WTC11 (cell line): ENCODE data around the gene AGAP1. TPM values are rescaled to one million over a fixed set of nuclear protein-coding genes. Genes with fewer than 3 reads are reported as not detected.
A peak's percentile ranks its signal among the peaks of the same experiment; 100 is the strongest.

ENCODE experiments used
- ATAC-seq: fragments of 200-7000 bp; cut with Tn5 transposase; 2 replicates; pipeline ENCODE4 v1.10.0; 2021; ENCODE audit warnings: mild to moderate bottlenecking, moderate library complexity
- CTCF ChIA-PET: fragments of 300-600 bp; sonication (Branson Sonifier 250); formaldehyde crosslinking; loops from one replicate; lab custom pipeline; 2021; ENCODE audit warnings: antibody characterized with exemption; lab: Charles Lee
- POLR2A ChIA-PET: fragments of 350-600 bp; sonication (Branson Sonifier 250); formaldehyde crosslinking; loops from one replicate; lab custom pipeline; 2021; ENCODE audit warnings: antibody characterized with exemption; lab: Charles Lee
- DNase-seq: peaks from one replicate; pipeline ENCODE4 v3.0.0; 2021; ENCODE audit warnings: low spot score
- H3K27ac Mint-ChIP-seq: 2 replicates; pipeline ENCODE4 v1.8.0; 2021; ENCODE audit warnings: mixed read lengths
- H3K27me3 Mint-ChIP-seq: 2 replicates; pipeline ENCODE4 v1.8.0; 2021; ENCODE audit warnings: low read depth, mild to moderate bottlenecking, moderate library complexity, mixed read lengths
- H3K36me3 Mint-ChIP-seq: 2 replicates; pipeline ENCODE4 v1.8.0; 2021; ENCODE audit warnings: mixed read lengths
- H3K4me1 Mint-ChIP-seq: 2 replicates; pipeline ENCODE4 v1.8.0; 2022; ENCODE audit warnings: mixed read lengths
- H3K4me3 Mint-ChIP-seq: 2 replicates; pipeline ENCODE4 v1.8.0; 2021; ENCODE audit warnings: mild to moderate bottlenecking, moderate library complexity, mixed read lengths
- H3K9me3 Mint-ChIP-seq: 2 replicates; pipeline ENCODE4 v1.8.0; 2021; ENCODE audit warnings: mixed read lengths
- CBFB ChIP-seq: sonication (generic); formaldehyde crosslinking; IDR thresholded peaks from 2 replicates; pipeline ENCODE4 v1.8.1; 2022; ENCODE audit warnings: mild to moderate bottlenecking, low read depth, missing genetic modification reagents
- FOXK1 ChIP-seq: sonication (generic); formaldehyde crosslinking; IDR thresholded peaks from 2 replicates; pipeline ENCODE4 v1.8.0; 2022; ENCODE audit warnings: mild to moderate bottlenecking, moderate library complexity, missing genetic modification reagents
- GRHL2 ChIP-seq: fragments of 250-450 bp; sonication (Bioruptor Pico); IDR thresholded peaks from 2 replicates; pipeline ENCODE4 v1.8.0; 2022; ENCODE audit warnings: mild to moderate bottlenecking, moderate library complexity; ENCODE audit not compliant: insufficient replicate concordance, severe bottlenecking
- IRF2 ChIP-seq: sonication (generic); formaldehyde crosslinking; IDR thresholded peaks from 2 replicates; pipeline ENCODE4 v1.8.0; 2022; ENCODE audit warnings: low read depth, missing genetic modification reagents, borderline replicate concordance
- KAT7 ChIP-seq: sonication (generic); formaldehyde crosslinking; IDR thresholded peaks from 2 replicates; pipeline ENCODE4 v1.8.1; 2023; ENCODE audit warnings: missing genetic modification reagents, mild to moderate bottlenecking, borderline replicate concordance
- NFYB ChIP-seq: sonication (generic); formaldehyde crosslinking; conservative IDR thresholded peaks from 2 replicates; pipeline ENCODE4 v1.8.0; 2022; ENCODE audit warnings: low read depth, missing genetic modification reagents
- PRRX2 ChIP-seq: fragments of 250-450 bp; sonication (Bioruptor Pico); IDR thresholded peaks from 2 replicates; pipeline ENCODE4 v1.8.0; 2021; ENCODE audit warnings: mild to moderate bottlenecking
- TP53 ChIP-seq: sonication (generic); formaldehyde crosslinking; IDR thresholded peaks from 2 replicates; pipeline ENCODE4 v1.8.1; 2023; ENCODE audit warnings: mild to moderate bottlenecking, missing genetic modification reagents
- ZNF423 ChIP-seq: fragments of 250-450 bp; sonication (Bioruptor Pico); IDR thresholded peaks from 2 replicates; pipeline ENCODE4 v2.1.2; 2022; ENCODE audit warnings: mild to moderate bottlenecking, moderate library complexity
- total RNA-seq: library from RNA; stranded (reverse); gene quantifications from 3 replicates; pipeline ENCODE4 v1.2.3, GENCODE V29; 2021
- TF ChIP-seq, protein P1 (sequence below): sonication (generic); formaldehyde crosslinking; IDR thresholded peaks from 2 replicates; pipeline ENCODE4 v1.8.0; 2023; ENCODE audit warnings: missing genetic modification reagents
- TF ChIP-seq, protein P2 (sequence below): fragments of 250-450 bp; sonication (Bioruptor Pico); IDR thresholded peaks from 2 replicates; pipeline ENCODE4 v1.9.0; 2021; ENCODE audit warnings: mild to moderate bottlenecking
- TF ChIP-seq, protein P3 (sequence below): sonication (generic); formaldehyde crosslinking; conservative IDR thresholded peaks from 2 replicates; pipeline ENCODE4 v1.8.1; 2022; ENCODE audit warnings: mild to moderate bottlenecking, missing genetic modification reagents
- TF ChIP-seq, protein P4 (sequence below): sonication (generic); formaldehyde crosslinking; IDR thresholded peaks from 2 replicates; pipeline ENCODE4 v1.8.1; 2022; ENCODE audit warnings: mild to moderate bottlenecking, missing genetic modification reagents, moderate library complexity, borderline replicate concordance
- TF ChIP-seq, protein P5 (sequence below): sonication (generic); formaldehyde crosslinking; IDR thresholded peaks from 2 replicates; pipeline ENCODE4 v1.8.1; 2022; ENCODE audit warnings: low read depth, missing genetic modification reagents, borderline replicate concordance
- TF ChIP-seq, protein P6 (sequence below): fragments of 200-600 bp; IDR thresholded peaks from 2 replicates; pipeline ENCODE4 v1.8.0; 2022; ENCODE audit warnings: antibody characterized with exemption
- TF ChIP-seq, protein P7 (sequence below): sonication (generic); formaldehyde crosslinking; IDR thresholded peaks from 2 replicates; pipeline ENCODE4 v1.8.0; 2022; ENCODE audit warnings: missing genetic modification reagents
- TF ChIP-seq, protein P8 (sequence below): fragments of 250-450 bp; sonication (Bioruptor Pico); IDR thresholded peaks from 2 replicates; pipeline ENCODE4 v1.8.0; 2021; ENCODE audit warnings: mild to moderate bottlenecking
- TF ChIP-seq, protein P9 (sequence below): sonication (generic); formaldehyde crosslinking; IDR thresholded peaks from 2 replicates; pipeline ENCODE4 v1.8.0; 2023; ENCODE audit warnings: missing genetic modification reagents, mild to moderate bottlenecking, borderline replicate concordance

AGAP1 gene
- total RNA-seq, 1 experiment from 2014 or later, result 49.3 TPM

DNA sequence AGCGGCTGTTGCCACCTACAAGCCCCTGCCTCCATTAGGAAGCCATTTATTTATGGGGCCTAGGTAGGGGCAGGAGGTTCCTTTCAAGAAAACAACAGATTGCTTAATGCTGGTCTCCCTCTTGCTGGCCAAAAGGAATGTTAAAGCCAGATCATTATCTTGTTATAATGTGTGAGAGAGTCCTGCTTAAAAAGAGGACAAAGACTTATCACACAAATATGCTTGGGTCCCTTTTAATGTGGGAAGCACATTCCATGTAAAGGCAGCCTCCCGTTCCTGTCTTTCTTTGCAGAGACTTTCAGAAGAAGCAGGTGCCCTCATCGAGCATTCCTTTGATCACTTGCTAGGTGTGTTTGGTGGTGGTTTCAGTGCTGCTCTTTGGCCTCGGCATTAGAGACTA, 76.4 kb downstream of the AGAP1 start:
- POLR2A ChIA-PET, result no interaction called here

More for the DNA sequence above, 76.4 kb downstream of the AGAP1 start:
- H3K36me3 Mint-ChIP-seq, result peaks cover 15% of the 10 kb centered on the region
- H3K9me3 Mint-ChIP-seq, result peaks cover 9% of the 10 kb centered on the region
- CTCF ChIA-PET, result no interaction called here
- DNase-seq, result no peak
- peak overlapping the region; percentile 60 for H3K27ac Mint-ChIP-seq
- ATAC-seq, result no peak
- no peaks in the 10 kb centered on the region for H3K27me3 Mint-ChIP-seq
- H3K4me3 Mint-ChIP-seq, result no peak overlapping the region
- TF ChIP-seq, protein P1, sequence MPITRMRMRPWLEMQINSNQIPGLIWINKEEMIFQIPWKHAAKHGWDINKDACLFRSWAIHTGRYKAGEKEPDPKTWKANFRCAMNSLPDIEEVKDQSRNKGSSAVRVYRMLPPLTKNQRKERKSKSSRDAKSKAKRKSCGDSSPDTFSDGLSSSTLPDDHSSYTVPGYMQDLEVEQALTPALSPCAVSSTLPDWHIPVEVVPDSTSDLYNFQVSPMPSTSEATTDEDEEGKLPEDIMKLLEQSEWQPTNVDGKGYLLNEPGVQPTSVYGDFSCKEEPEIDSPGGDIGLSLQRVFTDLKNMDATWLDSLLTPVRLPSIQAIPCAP (CRISPR knock-in tag), result no peak
- TF ChIP-seq, protein P2, sequence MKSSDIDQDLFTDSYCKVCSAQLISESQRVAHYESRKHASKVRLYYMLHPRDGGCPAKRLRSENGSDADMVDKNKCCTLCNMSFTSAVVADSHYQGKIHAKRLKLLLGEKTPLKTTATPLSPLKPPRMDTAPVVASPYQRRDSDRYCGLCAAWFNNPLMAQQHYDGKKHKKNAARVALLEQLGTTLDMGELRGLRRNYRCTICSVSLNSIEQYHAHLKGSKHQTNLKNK (CRISPR knock-in tag), result no peak
- TF ChIP-seq, protein P3, sequence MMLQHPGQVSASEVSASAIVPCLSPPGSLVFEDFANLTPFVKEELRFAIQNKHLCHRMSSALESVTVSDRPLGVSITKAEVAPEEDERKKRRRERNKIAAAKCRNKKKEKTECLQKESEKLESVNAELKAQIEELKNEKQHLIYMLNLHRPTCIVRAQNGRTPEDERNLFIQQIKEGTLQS, result no peak
- TF ChIP-seq, protein P4, sequence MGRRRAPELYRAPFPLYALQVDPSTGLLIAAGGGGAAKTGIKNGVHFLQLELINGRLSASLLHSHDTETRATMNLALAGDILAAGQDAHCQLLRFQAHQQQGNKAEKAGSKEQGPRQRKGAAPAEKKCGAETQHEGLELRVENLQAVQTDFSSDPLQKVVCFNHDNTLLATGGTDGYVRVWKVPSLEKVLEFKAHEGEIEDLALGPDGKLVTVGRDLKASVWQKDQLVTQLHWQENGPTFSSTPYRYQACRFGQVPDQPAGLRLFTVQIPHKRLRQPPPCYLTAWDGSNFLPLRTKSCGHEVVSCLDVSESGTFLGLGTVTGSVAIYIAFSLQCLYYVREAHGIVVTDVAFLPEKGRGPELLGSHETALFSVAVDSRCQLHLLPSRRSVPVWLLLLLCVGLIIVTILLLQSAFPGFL (CRISPR knock-in tag), result no peak
- TF ChIP-seq CBFB (CRISPR knock-in tag) (no peak), GRHL2 (no peak), PRRX2 (CRISPR knock-in tag) (no peak), KAT7 (no peak), NFYB (CRISPR knock-in tag) (no peak), IRF2 (CRISPR knock-in tag) (no peak), TP53 (CRISPR knock-in tag) (no peak), FOXK1 (CRISPR knock-in tag) (no peak), ZNF423 (no peak)
- TF ChIP-seq, protein P5, sequence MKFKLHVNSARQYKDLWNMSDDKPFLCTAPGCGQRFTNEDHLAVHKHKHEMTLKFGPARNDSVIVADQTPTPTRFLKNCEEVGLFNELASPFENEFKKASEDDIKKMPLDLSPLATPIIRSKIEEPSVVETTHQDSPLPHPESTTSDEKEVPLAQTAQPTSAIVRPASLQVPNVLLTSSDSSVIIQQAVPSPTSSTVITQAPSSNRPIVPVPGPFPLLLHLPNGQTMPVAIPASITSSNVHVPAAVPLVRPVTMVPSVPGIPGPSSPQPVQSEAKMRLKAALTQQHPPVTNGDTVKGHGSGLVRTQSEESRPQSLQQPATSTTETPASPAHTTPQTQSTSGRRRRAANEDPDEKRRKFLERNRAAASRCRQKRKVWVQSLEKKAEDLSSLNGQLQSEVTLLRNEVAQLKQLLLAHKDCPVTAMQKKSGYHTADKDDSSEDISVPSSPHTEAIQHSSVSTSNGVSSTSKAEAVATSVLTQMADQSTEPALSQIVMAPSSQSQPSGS (CRISPR knock-in tag), result no peak
- TF ChIP-seq, protein P6, sequence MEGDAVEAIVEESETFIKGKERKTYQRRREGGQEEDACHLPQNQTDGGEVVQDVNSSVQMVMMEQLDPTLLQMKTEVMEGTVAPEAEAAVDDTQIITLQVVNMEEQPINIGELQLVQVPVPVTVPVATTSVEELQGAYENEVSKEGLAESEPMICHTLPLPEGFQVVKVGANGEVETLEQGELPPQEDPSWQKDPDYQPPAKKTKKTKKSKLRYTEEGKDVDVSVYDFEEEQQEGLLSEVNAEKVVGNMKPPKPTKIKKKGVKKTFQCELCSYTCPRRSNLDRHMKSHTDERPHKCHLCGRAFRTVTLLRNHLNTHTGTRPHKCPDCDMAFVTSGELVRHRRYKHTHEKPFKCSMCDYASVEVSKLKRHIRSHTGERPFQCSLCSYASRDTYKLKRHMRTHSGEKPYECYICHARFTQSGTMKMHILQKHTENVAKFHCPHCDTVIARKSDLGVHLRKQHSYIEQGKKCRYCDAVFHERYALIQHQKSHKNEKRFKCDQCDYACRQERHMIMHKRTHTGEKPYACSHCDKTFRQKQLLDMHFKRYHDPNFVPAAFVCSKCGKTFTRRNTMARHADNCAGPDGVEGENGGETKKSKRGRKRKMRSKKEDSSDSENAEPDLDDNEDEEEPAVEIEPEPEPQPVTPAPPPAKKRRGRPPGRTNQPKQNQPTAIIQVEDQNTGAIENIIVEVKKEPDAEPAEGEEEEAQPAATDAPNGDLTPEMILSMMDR, result no peak
- TF ChIP-seq, protein P7, sequence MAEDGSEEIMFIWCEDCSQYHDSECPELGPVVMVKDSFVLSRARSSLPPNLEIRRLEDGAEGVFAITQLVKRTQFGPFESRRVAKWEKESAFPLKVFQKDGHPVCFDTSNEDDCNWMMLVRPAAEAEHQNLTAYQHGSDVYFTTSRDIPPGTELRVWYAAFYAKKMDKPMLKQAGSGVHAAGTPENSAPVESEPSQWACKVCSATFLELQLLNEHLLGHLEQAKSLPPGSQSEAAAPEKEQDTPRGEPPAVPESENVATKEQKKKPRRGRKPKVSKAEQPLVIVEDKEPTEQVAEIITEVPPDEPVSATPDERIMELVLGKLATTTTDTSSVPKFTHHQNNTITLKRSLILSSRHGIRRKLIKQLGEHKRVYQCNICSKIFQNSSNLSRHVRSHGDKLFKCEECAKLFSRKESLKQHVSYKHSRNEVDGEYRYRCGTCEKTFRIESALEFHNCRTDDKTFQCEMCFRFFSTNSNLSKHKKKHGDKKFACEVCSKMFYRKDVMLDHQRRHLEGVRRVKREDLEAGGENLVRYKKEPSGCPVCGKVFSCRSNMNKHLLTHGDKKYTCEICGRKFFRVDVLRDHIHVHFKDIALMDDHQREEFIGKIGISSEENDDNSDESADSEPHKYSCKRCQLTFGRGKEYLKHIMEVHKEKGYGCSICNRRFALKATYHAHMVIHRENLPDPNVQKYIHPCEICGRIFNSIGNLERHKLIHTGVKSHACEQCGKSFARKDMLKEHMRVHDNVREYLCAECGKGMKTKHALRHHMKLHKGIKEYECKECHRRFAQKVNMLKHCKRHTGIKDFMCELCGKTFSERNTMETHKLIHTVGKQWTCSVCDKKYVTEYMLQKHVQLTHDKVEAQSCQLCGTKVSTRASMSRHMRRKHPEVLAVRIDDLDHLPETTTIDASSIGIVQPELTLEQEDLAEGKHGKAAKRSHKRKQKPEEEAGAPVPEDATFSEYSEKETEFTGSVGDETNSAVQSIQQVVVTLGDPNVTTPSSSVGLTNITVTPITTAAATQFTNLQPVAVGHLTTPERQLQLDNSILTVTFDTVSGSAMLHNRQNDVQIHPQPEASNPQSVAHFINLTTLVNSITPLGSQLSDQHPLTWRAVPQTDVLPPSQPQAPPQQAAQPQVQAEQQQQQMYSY (CRISPR knock-in tag), result no peak
- TF ChIP-seq, protein P8, sequence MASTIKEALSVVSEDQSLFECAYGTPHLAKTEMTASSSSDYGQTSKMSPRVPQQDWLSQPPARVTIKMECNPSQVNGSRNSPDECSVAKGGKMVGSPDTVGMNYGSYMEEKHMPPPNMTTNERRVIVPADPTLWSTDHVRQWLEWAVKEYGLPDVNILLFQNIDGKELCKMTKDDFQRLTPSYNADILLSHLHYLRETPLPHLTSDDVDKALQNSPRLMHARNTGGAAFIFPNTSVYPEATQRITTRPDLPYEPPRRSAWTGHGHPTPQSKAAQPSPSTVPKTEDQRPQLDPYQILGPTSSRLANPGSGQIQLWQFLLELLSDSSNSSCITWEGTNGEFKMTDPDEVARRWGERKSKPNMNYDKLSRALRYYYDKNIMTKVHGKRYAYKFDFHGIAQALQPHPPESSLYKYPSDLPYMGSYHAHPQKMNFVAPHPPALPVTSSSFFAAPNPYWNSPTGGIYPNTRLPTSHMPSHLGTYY (CRISPR knock-in tag), result no peak
- TF ChIP-seq, protein P9, sequence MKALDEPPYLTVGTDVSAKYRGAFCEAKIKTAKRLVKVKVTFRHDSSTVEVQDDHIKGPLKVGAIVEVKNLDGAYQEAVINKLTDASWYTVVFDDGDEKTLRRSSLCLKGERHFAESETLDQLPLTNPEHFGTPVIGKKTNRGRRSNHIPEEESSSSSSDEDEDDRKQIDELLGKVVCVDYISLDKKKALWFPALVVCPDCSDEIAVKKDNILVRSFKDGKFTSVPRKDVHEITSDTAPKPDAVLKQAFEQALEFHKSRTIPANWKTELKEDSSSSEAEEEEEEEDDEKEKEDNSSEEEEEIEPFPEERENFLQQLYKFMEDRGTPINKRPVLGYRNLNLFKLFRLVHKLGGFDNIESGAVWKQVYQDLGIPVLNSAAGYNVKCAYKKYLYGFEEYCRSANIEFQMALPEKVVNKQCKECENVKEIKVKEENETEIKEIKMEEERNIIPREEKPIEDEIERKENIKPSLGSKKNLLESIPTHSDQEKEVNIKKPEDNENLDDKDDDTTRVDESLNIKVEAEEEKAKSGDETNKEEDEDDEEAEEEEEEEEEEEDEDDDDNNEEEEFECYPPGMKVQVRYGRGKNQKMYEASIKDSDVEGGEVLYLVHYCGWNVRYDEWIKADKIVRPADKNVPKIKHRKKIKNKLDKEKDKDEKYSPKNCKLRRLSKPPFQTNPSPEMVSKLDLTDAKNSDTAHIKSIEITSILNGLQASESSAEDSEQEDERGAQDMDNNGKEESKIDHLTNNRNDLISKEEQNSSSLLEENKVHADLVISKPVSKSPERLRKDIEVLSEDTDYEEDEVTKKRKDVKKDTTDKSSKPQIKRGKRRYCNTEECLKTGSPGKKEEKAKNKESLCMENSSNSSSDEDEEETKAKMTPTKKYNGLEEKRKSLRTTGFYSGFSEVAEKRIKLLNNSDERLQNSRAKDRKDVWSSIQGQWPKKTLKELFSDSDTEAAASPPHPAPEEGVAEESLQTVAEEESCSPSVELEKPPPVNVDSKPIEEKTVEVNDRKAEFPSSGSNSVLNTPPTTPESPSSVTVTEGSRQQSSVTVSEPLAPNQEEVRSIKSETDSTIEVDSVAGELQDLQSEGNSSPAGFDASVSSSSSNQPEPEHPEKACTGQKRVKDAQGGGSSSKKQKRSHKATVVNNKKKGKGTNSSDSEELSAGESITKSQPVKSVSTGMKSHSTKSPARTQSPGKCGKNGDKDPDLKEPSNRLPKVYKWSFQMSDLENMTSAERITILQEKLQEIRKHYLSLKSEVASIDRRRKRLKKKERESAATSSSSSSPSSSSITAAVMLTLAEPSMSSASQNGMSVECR, result no peak
- H3K4me1 Mint-ChIP-seq, result peaks cover 52% of the 10 kb centered on the region
